H1 (cell line): Measurements from ENCODE around the gene HES5.

ENCODE experiments used
- CEBPB ChIP-seq: IDR thresholded peaks from 2 replicates; pipeline ENCODE4 v1.6.1; 2012; ENCODE audit warnings: low read depth, low read length
- GABPA ChIP-seq: IDR thresholded peaks from 2 replicates; pipeline ENCODE4 v1.6.1; 2011; ENCODE audit warnings: mild to moderate bottlenecking, low read length, moderate library complexity, borderline replicate concordance; ENCODE audit not compliant: insufficient read depth
- HDAC6 ChIP-seq: IDR thresholded peaks from one replicate; pipeline ENCODE4 v1.7.1; 2012; ENCODE audit warnings: low read depth, mild to moderate bottlenecking, inconsistent platforms, low read length, moderate library complexity
- JUN ChIP-seq: IDR thresholded peaks from 2 replicates; pipeline ENCODE4 v1.6.1; 2011; ENCODE audit warnings: low read depth, mild to moderate bottlenecking, improper control_type of control experiment, low read length
- KDM5A ChIP-seq: fragments of 200-600 bp; IDR thresholded peaks from 2 replicates; pipeline ENCODE4 v1.7.1; 2012; ENCODE audit warnings: mild to moderate bottlenecking, low read length, inconsistent platforms, mixed read lengths
- MAFK ChIP-seq: IDR thresholded peaks from 2 replicates; pipeline ENCODE4 v1.6.1; 2012; ENCODE audit warnings: low read depth, mild to moderate bottlenecking, improper control_type of control experiment, low read length
- POLR2A ChIP-seq, 2 experiments: IDR thresholded peaks; 1 replicate in 1 of 2; 2 replicates in 1 of 2; pipeline ENCODE4 v1.6.1; 2011; ENCODE audit warnings: low read depth in 2 of 2, low read length in 2 of 2, mild to moderate bottlenecking in 2 of 2; ENCODE audit errors: control extremely low read depth in 1 of 2
- RBBP5 ChIP-seq: IDR thresholded peaks from 2 replicates; pipeline ENCODE4 v1.7.1; 2012; ENCODE audit warnings: low read depth, mild to moderate bottlenecking, inconsistent platforms, low read length, moderate library complexity, borderline replicate concordance
- TAF1 ChIP-seq: IDR thresholded peaks from 2 replicates; pipeline ENCODE4 v1.6.1; 2011; ENCODE audit warnings: mild to moderate bottlenecking, low read depth, low read length
- TEAD4 ChIP-seq: IDR thresholded peaks from 2 replicates; pipeline ENCODE4 v1.6.1; 2012; ENCODE audit warnings: low read depth, low read length, inconsistent platforms, mixed read lengths
- TF ChIP-seq, protein P1 (sequence below), 3 experiments: IDR thresholded peaks; 1 replicate in 2 of 3; 2 replicates in 1 of 3; pipeline versions ENCODE4 v1.5.1 to v1.6.1; 2011; ENCODE audit warnings: low read length in 3 of 3, mild to moderate bottlenecking in 3 of 3, inconsistent platforms in 2 of 3, low read depth in 1 of 3, moderate library complexity in 1 of 3; ENCODE audit not compliant: insufficient read depth in 1 of 3; ENCODE audit errors: control extremely low read depth in 1 of 3
- TF ChIP-seq, protein P2 (sequence below): fragments of 300-600 bp; sonication (generic); IDR thresholded peaks from 2 replicates; pipeline ENCODE4 v1.7.1; 2012; ENCODE audit warnings: low read length, moderate library complexity, mild to moderate bottlenecking, inconsistent platforms; ENCODE audit not compliant: insufficient replicate concordance

DNA sequence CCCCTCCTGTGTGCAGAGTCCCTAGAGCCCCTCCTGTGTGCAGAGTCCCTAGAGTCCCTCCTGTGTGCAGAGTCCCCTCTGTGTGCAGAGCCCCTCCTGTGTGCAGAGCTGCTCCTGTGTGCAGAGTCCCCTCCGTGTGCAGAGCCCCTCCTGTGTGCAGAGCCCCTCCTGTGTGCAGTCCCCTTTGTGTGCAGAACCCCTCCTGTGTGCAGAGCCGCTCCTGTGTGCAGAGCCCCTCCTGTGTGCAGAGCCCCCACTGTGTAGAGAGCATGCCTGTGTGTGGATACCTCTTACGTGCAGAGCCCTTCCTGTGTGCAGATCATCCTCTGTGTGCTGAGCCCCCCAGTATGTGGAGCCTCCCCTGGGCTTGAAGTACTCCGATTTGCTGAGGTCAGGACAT, 8.3 kb upstream of the HES5 start:
- TF ChIP-seq JUN (no peak), MAFK (no peak), CEBPB (no peak), POLR2A (IDR thresholded peaks at IDR 0.05; ENCODE audit: control extremely low read depth in 1 of 2, low read depth in 2 of 2, low read length in 2 of 2) (no peak), TAF1 (no peak), GABPA (no peak), RBBP5 (no peak), HDAC6 (no peak), KDM5A (no peak), TEAD4 (no peak)
- TF ChIP-seq, protein P1, sequence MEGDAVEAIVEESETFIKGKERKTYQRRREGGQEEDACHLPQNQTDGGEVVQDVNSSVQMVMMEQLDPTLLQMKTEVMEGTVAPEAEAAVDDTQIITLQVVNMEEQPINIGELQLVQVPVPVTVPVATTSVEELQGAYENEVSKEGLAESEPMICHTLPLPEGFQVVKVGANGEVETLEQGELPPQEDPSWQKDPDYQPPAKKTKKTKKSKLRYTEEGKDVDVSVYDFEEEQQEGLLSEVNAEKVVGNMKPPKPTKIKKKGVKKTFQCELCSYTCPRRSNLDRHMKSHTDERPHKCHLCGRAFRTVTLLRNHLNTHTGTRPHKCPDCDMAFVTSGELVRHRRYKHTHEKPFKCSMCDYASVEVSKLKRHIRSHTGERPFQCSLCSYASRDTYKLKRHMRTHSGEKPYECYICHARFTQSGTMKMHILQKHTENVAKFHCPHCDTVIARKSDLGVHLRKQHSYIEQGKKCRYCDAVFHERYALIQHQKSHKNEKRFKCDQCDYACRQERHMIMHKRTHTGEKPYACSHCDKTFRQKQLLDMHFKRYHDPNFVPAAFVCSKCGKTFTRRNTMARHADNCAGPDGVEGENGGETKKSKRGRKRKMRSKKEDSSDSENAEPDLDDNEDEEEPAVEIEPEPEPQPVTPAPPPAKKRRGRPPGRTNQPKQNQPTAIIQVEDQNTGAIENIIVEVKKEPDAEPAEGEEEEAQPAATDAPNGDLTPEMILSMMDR (IDR thresholded peaks at IDR 0.05; ENCODE audit: control extremely low read depth in 1 of 3, insufficient read depth in 1 of 3, low read depth in 1 of 3, low read length in 3 of 3) = no peak
- TF ChIP-seq, protein P2, sequence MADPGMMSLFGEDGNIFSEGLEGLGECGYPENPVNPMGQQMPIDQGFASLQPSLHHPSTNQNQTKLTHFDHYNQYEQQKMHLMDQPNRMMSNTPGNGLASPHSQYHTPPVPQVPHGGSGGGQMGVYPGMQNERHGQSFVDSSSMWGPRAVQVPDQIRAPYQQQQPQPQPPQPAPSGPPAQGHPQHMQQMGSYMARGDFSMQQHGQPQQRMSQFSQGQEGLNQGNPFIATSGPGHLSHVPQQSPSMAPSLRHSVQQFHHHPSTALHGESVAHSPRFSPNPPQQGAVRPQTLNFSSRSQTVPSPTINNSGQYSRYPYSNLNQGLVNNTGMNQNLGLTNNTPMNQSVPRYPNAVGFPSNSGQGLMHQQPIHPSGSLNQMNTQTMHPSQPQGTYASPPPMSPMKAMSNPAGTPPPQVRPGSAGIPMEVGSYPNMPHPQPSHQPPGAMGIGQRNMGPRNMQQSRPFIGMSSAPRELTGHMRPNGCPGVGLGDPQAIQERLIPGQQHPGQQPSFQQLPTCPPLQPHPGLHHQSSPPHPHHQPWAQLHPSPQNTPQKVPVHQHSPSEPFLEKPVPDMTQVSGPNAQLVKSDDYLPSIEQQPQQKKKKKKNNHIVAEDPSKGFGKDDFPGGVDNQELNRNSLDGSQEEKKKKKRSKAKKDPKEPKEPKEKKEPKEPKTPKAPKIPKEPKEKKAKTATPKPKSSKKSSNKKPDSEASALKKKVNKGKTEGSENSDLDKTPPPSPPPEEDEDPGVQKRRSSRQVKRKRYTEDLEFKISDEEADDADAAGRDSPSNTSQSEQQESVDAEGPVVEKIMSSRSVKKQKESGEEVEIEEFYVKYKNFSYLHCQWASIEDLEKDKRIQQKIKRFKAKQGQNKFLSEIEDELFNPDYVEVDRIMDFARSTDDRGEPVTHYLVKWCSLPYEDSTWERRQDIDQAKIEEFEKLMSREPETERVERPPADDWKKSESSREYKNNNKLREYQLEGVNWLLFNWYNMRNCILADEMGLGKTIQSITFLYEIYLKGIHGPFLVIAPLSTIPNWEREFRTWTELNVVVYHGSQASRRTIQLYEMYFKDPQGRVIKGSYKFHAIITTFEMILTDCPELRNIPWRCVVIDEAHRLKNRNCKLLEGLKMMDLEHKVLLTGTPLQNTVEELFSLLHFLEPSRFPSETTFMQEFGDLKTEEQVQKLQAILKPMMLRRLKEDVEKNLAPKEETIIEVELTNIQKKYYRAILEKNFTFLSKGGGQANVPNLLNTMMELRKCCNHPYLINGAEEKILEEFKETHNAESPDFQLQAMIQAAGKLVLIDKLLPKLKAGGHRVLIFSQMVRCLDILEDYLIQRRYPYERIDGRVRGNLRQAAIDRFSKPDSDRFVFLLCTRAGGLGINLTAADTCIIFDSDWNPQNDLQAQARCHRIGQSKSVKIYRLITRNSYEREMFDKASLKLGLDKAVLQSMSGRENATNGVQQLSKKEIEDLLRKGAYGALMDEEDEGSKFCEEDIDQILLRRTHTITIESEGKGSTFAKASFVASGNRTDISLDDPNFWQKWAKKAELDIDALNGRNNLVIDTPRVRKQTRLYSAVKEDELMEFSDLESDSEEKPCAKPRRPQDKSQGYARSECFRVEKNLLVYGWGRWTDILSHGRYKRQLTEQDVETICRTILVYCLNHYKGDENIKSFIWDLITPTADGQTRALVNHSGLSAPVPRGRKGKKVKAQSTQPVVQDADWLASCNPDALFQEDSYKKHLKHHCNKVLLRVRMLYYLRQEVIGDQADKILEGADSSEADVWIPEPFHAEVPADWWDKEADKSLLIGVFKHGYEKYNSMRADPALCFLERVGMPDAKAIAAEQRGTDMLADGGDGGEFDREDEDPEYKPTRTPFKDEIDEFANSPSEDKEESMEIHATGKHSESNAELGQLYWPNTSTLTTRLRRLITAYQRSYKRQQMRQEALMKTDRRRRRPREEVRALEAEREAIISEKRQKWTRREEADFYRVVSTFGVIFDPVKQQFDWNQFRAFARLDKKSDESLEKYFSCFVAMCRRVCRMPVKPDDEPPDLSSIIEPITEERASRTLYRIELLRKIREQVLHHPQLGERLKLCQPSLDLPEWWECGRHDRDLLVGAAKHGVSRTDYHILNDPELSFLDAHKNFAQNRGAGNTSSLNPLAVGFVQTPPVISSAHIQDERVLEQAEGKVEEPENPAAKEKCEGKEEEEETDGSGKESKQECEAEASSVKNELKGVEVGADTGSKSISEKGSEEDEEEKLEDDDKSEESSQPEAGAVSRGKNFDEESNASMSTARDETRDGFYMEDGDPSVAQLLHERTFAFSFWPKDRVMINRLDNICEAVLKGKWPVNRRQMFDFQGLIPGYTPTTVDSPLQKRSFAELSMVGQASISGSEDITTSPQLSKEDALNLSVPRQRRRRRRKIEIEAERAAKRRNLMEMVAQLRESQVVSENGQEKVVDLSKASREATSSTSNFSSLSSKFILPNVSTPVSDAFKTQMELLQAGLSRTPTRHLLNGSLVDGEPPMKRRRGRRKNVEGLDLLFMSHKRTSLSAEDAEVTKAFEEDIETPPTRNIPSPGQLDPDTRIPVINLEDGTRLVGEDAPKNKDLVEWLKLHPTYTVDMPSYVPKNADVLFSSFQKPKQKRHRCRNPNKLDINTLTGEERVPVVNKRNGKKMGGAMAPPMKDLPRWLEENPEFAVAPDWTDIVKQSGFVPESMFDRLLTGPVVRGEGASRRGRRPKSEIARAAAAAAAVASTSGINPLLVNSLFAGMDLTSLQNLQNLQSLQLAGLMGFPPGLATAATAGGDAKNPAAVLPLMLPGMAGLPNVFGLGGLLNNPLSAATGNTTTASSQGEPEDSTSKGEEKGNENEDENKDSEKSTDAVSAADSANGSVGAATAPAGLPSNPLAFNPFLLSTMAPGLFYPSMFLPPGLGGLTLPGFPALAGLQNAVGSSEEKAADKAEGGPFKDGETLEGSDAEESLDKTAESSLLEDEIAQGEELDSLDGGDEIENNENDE = no peak
